Right lung (tissue), 5 donors: Measurements from ENCODE around the gene RRP9. TPM values are rescaled to one million over a fixed set of nuclear protein-coding genes. Genes with fewer than 3 reads are reported as not detected.

Experiments used
- DNase-seq, 2 donors: peaks; one replicate each; pipeline ENCODE4 v3.0.0-alpha.2; 2013
- polyA plus RNA-seq, 5 donors: library from polyadenylated mRNA; unstranded; fragments of 120-200 nt; gene quantifications; one replicate each; pipeline versions ENCODE4 v1.2.1 to v1.2.3, GENCODE V29; 2013; ENCODE audit warnings: inconsistent platforms in 1 of 5, low replicate concordance in 1 of 5; ENCODE audit not compliant: insufficient read length in 5 of 5, insufficient read depth in 1 of 5

Gene RRP9
- polyA plus RNA-seq, 5 donors: 13.4 to 26.3 (median 18.9) TPM

DNA sequence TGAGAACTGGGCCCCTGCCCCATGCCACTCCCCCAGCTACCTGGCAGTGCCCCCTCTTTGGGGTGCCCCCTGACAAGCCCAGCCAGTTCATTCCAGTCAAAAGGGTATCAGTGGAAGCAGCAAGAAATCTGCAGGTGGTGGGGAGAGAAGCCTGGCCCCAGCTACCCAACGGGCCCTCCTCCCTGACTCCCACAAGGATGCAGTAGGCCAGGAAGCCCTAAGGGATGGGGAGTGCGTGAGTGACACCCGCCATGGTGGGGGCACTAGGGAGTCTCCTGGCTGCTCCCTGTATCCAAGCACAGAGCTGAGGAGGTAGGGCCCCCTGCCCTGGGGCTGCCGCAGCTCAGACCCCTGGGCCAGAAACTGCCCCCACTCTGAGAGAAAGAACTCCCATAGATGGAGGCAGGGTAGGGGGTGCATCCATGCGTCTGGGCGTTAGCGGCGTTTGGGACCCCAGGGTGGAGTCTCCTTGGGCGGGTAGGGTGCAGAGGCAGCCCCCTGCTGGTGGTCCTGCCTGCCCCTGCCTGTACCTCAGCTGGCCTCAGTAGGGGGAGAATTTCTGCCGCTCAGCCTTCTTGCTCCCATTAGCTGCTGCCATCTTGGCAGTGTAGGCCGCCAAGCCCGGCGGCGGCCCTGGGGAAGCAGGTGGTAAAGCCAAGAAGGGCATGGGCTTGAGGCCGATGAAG is 16.0 kb upstream of the RRP9 start:
- DNase-seq: no peak

DNA sequence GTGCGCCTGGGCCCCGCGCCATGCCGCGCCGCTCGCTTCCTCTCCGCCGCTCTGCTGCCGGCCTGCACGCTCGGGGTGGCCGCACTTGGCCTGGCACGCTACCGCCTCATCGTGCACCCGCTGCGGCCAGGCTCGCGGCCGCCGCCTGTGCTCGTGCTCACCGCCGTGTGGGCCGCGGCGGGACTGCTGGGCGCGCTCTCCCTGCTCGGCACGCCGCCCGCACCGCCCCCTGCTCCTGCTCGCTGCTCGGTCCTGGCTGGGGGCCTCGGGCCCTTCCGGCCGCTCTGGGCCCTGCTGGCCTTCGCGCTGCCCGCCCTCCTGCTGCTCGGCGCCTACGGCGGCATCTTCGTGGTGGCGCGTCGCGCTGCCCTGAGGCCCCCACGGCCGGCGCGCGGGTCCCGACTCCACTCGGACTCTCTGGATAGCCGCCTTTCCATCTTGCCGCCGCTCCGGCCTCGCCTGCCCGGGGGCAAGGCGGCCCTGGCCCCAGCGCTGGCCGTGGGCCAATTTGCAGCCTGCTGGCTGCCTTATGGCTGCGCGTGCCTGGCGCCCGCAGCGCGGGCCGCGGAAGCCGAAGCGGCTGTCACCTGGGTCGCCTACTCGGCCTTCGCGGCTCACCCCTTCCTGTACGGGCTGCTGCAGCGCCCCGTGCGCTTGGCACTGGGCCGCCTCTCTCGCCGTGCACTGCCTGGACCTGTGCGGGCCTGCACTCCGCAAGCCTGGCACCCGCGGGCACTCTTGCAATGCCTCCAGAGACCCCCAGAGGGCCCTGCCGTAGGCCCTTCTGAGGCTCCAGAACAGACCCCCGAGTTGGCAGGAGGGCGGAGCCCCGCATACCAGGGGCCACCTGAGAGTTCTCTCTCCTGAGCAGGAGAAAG is 14.4 kb upstream of the RRP9 start:
- DNase-seq: peak; percentile 71 to 72

DNA sequence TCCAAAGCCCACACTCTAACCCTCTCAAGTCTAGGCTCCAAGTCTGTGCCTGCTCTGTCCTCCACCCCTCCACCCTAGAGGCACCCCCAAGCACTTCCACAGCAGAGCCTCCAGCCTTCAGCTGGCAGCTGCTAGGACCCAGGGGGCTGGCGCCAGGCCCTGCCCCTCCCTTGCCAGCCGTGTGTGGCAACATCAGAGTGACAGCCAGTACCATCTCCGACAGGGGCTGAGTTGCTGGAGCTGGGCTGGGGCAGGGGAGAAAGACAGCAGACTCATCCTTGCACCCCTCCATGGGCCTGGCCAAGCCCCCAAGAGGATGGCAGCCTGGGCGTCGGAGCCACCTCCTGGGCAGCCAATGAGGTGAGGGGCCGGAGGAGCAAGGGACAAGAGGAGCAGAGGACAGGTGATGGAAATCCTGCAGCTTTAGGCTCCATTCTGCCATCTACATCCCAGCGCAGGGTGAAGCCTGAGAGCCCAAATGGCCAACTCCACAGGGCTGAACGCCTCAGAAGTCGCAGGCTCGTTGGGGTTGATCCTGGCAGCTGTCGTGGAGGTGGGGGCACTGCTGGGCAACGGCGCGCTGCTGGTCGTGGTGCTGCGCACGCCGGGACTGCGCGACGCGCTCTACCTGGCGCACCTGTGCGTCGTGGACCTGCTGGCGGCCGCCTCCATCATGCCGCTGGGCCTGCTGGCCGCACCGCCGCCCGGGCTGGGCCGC is 13.6 kb upstream of the RRP9 start, which contains the start of gene GPR62:
GPR62 (plus strand) TSS at position 207 of the 718 bp plus-strand sequence; CDS start at position 479, 272 bp downstream.
- DNase-seq: no peak

DNA sequence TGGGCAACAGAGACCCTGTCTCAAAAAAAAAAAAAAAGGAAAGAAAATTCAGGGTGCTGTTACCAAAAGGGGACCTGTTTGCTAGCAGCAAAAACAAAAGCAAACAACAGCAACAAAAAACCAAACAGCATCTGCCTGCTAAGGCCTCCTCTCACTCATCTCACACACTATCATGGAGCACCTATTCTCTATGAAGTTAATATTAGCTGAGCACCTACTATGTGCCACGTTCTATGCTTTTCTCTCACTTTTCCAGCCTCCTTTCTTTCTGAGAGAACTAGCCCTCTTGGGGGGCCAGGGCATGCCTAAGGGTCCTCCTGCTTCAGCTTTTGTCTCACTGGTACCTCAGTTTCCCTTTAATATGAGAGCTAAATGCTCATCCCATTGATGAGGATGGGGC is 13.0 kb upstream of the RRP9 start:
- no peak for DNase-seq

DNA sequence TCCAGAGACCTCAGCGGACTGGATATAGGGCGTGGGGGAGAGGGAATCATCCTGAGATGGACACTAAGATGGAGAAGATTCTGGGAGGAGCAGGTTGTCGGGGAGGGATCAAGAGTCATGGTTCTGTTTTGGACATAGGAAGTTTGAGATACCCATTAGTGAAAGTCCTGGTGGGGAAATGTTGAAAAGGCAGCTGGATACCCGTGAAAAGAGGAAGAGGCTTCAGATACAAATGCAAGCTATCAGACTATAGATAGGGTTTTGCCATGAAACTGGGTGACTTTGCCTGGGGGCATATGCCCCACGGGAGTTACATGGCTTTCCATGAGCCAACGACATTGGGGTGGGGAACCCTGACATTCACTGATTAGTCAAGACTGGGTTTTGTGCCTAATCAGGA is 12.4 kb upstream of the RRP9 start:
- no peak for DNase-seq

DNA sequence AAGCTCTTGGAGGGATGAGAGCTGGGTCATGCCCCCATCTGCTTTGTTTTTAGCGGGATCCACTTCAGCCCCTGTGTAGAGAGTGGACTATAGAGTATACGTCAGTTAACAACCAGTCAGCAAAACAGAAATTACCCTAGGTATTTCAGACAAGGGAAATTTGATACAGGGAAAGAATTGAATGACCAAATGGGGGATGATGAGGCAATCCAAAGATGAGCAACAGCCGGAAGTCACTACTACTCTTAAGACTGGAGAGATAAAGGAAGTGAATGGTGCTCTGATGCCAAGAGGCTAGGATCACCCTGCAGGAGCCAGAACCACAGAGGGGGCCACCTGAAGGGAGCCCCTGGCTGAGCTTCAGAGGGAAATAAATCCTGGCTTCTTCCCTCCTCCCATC is 11.7 kb upstream of the RRP9 start:
- no peak for DNase-seq

DNA sequence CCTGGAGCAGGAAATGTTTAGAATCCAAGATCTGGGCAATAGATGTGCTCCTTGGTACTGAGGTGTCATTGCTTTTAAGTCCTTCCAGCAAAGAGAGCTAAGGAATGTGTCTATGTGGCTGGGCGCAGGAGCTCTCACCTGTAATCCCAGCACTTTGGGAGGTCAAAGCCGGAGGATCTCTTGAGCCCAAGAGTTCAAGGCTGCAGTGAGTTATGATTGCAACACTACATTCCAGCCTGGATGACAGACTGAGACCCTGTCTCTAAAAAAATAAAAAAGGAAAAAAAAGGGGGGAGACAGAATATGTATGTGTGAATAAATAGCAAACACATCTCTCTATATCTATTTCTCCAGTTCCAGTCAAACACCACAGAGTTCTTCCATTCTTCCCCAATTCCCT is 9.2 kb upstream of the RRP9 start:
- no peak for DNase-seq

DNA sequence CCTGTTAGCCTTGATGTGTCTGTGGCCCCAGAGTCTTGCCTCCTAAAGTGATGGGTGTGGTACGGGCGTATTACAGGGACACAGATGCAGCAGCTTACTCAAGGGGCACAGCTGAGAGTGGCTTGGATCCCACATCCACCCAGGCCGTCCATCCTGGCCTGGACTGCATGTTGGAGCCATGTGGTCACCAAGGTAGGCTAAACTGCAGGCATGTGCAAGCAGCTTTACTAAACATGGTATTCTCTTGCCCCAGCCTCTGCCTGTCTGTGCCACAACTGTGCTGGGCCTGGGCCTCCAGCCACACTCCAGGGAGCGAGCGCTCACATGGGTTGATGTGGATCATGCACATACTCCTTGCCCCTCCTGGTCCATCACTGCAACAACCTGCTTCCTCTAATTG is 7.4 kb upstream of the RRP9 start:
- DNase-seq: no peak

DNA sequence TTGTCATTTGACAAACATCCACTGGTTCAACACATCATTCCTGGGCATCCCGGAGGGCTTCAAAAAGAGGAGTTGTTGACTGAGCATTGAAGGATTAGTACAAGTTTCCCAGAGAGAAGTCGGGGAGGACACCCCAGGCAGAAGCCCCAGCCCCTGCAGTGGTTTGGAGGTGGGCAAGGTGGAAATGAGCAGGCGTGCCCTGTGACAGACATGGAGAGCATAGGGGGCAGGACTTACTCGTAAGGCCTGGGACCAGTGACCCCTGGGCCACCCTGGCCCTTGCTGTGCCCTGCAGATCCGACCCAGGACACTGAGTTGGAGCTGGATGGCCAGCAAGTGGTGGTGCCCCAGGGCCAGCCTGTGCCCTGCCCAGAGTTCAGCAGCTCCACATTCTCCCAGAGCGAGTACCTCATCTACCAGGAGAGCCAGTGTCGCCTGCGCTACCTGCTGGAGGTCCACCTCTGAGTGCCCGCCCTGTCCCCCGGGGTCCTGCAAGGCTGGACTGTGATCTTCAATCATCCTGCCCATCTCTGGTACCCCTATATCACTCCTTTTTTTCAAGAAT is 6.4 kb upstream of the RRP9 start:
- no peak for DNase-seq

DNA sequence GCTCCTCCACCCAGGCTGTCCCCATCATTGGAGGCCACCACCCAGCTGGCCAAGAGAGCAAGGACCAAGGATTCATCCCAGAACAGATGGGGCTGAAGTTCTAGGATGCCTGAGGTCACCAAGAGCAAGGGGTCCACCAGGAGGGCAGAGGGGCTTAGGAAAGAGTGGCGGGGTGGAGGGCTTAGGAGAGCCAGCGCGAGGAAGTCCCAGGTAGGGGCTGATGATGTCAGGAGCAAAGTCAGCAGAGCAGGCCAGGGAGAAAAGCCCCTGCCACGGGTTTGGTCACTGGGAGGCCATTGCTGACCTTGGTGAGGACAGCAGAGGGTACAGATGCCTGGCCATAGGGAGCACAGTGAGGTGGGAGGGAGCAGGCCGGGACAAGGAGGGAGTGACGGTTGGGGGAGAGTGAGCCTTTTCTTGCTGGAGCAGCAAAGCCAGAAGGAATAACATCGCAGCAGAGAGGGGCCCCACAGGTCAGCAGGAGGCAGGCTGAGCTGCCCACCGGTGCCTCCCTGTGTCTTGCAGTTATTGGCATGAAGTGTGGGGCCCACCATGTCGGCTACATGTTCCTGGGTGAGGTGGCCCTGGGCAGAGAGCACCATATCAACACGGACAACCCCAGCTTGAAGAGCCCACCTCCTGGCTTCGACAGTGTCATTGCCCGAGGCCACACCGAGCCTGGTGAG is 5.7 kb upstream of the RRP9 start:
- no peak for DNase-seq

DNA sequence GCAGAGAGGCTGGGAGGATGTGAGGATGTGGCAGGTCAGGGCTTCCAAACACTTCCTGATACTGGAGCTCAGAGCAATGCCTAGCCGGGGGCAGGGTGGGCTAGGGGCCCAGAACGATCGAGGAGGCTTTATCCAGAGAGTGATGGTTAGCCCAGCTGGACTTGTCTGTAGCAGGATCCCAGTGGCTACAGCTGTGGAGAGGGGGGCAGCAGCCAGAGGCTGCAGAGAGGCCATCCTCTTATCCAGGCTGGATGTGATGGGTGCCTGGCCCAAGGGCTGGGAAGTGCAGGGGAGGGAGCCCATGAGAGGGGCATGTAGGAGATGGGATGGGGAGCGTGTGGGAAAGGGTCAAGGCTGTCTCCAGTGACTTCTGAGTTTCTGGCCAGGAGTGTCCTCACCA is 5.1 kb upstream of the RRP9 start:
- DNase-seq: no peak

DNA sequence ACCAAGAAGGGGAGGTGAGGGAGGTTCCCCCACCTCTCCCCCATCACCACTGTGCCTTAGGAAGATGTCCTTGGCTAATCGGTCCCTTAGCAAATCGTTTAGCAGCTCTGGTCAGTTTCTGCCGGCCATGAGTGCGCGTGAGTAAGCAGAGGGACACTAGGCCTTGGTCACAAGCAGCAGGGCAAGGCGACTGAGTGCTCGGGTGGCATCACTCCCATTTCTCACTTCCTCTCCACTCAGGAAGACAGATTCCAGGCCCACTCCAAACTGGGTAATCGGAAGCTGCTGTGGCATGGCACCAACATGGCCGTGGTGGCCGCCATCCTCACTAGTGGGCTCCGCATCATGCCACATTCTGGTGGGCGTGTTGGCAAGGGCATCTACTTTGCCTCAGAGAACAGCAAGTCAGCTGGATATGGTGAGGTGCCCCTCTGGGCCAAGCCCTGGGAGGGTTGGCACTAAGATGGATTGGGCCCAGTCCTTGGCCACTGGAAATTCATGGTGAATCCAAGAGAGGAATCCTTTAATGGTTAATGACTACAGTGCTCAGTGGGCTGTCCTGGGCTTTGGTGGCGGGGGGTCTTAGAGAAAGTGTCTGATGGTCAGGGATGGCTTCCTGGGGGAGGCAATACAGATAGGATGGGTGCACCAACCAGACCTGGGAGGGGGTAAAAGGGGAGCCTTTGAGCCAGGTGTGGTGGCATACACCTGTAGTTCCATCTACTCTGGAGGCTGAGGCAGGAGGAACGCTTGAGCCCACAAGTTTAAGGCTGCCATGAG is 4.4 kb upstream of the RRP9 start:
- DNase-seq: no peak

DNA sequence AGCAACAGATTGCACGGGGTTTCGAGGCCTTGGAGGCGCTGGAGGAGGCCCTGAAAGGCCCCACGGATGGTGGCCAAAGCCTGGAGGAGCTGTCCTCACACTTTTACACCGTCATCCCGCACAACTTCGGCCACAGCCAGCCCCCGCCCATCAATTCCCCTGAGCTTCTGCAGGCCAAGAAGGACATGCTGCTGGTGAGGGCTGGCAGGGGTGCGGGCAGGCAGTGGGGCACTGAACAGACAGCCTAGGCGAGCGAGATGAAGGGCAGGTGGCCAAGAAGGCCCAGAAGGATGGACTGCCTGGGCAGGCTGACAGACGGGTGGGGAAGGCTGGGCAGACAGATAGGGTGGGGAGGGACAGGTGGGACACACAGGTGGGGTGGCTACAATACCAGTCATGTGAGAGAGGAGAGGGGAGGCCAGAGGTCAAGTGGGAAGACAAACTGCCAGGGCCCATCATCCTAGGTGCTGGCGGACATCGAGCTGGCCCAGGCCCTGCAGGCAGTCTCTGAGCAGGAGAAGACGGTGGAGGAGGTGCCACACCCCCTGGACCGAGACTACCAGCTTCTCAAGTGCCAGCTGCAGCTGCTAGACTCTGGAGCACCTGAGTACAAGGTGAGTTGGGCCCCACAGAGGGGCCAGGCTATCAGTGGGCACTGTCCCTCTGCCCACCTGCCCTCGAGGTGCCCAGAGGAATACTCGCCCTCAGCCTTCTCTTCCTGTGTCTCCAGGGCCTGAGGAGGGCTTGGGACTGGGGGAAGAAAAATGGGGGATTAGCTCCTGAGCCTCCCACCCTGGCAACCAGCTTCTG is 3.5 kb upstream of the RRP9 start:
- no peak for DNase-seq

DNA sequence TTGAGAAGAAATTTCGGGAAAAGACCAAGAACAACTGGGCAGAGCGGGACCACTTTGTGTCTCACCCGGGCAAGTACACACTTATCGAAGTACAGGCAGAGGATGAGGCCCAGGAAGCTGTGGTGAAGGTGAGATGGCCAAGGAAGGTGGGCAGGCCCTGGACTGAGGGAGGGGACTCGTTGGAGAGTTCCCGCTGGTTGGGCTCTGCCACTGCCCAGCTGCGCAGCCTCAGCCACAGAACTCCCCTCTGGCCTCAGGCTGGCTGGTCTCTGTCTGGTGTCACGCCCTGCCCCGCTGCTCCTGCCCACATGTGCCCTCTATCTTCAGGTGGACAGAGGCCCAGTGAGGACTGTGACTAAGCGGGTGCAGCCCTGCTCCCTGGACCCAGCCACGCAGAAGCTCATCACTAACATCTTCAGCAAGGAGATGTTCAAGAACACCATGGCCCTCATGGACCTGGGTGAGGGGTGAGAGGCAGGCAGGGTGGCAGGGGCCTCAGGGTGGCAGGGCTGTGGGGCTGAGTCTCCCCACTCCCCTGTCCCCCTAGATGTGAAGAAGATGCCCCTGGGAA is 2.8 kb upstream of the RRP9 start:
- DNase-seq: no peak

DNA sequence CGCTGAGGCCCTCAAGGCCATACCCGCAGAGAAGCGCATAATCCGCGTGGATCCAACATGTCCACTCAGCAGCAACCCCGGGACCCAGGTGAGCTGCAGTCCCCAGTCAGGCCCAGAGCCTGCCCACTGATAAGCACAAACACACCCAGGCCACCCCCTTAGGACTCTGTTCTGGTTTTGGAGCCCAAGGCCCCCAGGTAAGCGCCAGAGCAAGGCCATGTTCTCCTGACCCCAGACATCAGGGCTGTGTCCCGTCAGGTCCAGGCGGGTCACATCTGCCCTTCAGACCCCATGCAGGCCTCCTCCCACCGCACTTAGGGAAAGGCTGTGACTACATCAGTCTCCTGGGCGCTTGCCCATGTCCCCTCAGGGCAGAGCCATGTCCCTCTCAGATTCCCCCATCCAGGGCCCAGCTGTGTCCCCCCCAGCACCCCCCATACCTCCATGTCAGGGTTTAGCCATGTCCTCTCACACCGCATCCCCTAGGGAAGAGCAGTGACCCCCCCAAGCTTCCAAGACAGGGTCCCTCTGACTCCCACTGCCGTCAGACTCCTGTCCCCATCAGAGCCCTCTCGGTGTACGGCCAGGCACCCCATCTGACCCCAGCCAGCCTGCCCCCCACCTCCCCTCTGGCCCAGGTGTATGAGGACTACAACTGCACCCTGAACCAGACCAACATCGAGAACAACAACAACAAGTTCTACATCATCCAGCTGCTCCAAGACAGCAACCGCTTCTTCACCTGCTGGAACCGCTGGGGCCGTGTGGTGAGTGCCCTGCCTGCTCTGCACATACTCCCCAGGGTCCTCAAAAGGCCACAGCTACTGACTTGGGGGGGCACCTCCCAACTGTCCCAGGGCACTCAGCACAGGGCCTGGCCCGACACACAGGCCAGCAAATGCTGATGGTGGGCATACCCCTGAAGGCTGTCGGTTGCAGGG is 2.0 kb upstream of the RRP9 start:
- DNase-seq: no peak

DNA sequence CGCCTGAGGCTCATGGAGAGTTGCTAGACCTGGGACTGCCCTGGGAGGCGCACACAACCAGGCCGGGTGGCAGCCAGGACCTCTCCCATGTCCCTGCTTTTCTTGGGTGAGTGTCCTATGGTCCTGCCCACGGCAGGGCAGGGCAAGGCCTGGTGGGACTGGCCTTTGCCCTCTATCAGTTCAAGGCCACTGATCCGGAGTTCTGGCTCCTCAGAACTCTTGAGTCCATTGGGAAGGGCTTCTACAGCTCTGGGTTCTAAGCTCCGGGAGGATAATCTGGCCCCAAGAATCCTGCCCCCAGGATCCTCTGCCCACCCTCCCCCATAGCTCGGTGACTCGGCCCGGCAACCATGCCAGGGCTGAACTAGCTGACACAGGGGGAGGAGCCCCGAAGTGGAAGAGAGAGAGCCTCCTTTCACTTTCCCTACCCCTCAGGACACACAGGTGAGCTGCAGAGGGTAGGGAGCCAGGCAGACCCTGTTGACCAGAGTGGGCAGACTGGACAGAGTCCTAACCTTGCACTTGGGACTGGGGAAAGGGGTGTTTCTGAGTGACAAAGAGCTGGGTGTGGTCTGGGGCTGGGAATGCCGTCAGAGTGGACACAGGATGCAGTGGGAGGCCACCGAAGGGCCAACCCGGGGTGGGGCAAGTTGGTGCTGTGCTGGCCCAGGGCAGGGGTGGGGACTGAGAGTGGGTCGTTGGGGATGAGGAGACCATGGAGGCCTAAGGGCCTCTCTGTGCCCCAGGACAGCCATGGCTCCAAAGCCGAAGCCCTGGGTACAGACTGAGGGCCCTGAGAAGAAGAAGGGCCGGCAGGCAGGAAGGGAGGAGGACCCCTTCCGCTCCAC is 1.1 kb upstream of the RRP9 start:
- peak in 1 of 2 donors; percentile 25 for DNase-seq

DNA sequence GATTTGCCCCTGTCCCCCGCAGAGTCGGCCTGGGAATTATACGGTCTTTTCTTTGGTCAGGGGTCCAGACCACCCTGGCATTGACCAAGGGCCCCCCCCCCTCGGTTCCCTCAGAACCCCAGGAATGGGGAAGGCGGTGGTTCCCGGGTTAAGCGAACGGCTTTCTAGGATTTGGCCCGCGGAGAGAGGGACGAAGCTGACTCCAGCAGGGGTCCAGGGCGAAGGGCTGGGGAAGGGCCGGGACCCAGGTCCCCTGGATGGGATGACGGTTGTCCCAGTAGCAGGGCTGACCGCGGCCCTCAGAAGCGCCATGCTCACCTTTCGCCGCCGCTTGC is 274 bp downstream of the RRP9 start:
- DNase-seq: no peak
